GM18867 (cell line): ENCODE measurements around the gene RCOR1.

Experiments used
- ATAC-seq: cut with Tn5 transposase; IDR thresholded peaks from one replicate; pipeline ENCODE4 v1.9.1; 2021; ENCODE audit warnings: mild to moderate bottlenecking, moderate library complexity; ENCODE audit not compliant: unreplicated experiment

The RCOR1 gene

DNA sequence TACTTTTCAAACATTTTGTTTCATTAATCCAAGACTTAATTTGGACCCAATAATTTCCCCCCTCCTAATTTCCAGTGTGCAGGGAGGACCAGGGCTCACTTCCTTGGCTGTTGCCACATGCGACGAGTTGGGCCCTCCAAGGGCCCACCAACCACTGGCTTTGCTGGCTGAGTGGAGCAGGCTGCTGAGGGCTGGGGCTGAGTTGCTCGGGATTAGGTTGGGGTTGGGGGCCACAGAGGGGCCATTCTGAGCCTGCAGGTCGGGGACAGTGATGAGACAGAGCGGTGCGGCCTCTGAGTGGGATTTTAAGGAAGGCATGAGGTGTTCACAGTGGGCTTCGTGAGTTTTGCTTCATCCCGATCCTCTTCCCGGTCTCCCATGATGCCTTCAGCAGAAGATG, 178.7 kb downstream of the RCOR1 start:
- no peak for ATAC-seq

DNA sequence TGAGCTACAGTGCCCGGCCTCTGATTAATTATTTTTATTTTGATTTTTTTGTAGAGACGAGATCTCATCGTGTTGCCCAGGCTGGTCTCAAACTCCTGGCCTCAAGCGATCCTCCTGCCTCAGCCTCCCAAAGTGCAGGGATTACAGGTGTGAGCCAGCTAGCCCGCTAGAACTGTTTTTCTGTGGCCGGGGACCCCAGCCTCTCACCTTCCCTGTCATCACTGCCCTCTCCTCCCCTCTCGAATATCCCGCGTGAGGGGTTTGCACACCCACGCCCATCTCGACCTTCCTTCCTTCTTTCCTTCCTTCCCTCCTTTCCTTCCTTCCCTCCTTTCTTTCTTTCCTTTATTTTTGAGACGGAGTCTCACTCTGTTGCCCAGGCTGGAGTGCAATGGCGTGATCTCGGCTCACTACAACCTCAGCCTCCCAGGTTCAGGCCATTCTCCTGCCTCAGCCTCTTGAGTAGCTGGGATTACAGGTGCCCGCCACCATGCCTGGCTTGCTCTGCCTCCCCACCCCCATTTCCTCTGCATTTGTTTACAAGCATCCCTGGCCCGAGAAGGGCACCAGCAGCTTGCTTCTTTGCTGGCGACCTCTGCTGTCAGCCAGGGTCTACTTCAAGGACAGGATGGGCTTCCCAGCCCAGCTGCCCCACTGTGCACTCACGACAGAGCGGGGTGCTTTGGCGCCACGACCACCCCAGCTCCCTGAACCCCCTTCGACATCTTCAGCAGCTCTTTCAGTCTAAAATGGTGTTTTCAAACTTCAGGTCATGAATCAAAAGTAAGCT, 180.5 kb downstream of the RCOR1 start:
- ATAC-seq, result no peak

DNA sequence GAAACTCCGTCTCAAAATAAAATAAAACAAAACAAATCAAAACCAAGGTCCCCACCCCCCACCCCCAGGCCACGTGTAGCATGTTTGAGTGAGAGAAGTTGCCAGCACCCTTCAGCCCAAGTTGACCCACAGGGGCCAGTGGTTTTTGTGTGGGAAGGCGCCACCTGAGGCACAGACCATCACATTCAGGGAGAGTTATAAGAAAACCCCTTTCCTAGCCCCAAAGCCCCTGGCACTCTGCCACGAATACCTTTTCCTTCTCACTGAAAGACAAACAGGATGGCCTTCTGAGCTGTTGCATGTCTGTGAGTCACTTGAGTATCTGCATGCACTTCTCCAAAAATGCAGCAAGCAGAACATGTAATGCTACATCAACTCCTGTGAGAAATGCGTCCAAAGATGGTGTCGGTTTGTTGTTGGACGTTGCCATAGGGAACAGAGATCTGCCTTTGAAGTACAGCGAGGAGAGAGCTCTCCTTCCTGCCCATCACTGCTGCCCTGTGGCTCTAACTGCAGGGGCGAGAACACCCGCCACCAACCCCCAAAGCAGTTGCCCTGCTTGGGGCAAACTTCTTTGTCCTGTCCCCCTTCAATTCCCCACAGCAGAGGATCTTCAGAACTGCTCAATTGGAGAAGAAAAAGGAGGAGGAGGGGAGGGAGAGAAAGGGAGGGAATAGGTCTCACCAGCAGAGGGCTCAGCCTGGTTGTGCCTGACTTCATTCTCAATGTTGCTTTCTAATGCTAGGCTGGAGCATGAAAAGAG, 182.1 kb downstream of the RCOR1 start:
- ATAC-seq, result peak; percentile 26

DNA sequence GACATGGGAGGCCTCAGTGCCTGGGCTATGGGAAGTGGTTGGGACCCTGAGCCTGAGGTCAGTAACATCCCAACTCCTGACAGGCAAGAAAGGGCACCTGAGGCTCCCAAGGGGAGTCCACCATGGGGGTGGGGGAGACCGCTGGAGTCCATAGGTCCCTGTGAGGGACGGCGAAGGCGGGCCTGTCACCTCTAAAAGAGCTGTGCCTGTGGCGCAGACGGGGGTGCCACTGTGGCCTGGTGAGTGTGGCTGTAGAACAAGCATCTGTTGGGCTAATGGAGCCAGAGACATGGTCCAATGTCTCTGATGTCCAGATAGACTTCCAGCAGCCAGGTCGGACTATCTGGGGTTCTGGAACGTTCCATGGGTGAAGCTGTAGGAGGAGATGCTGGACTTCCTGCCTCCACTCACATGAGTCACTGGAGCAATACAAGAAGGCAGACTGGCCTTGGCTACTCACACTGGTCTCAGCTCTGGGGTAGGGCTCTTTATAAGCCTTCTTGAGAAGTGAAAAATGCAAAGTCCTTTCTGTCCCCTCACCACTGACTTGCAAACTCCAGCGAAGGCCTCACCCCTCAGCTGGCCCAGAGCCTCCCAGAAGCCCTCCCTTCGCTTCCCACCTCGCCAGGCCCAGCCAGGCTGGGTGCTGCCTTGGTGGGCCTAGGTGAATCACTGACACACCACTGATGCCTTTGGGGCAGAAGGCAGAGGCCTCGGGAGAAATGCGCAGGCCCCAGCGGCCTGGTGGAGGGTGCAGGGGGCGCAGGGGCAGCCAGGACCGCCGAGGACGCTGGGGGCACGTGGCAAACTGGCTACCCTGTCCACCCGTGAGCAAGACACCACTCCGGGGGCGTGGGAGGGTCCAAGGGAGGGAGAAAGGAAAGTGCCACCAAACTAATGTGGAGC, 183.7 kb downstream of the RCOR1 start:
- ATAC-seq, result no peak

- peak; percentile 63 for ATAC-seq
Measured at GRCh38 chr14:102776761-102777710, 184.6 kb downstream of the RCOR1 start, which contains the start of gene TRAF3. TRAF3 (plus strand) TSS chr14:102777449; CDS start chr14:102870202, 92,753 bp downstream.

- peak; percentile 1 for ATAC-seq
Measured at GRCh38 chr14:102777711-102778337, 185.4 kb downstream of the RCOR1 start.

- no peak for ATAC-seq
Measured at GRCh38 chr14:102778338-102779083, 186.1 kb downstream of the RCOR1 start.

GRCh38 chr14:102779084-102779462, 186.6 kb downstream of the RCOR1 start:
- no peak for ATAC-seq

DNA sequence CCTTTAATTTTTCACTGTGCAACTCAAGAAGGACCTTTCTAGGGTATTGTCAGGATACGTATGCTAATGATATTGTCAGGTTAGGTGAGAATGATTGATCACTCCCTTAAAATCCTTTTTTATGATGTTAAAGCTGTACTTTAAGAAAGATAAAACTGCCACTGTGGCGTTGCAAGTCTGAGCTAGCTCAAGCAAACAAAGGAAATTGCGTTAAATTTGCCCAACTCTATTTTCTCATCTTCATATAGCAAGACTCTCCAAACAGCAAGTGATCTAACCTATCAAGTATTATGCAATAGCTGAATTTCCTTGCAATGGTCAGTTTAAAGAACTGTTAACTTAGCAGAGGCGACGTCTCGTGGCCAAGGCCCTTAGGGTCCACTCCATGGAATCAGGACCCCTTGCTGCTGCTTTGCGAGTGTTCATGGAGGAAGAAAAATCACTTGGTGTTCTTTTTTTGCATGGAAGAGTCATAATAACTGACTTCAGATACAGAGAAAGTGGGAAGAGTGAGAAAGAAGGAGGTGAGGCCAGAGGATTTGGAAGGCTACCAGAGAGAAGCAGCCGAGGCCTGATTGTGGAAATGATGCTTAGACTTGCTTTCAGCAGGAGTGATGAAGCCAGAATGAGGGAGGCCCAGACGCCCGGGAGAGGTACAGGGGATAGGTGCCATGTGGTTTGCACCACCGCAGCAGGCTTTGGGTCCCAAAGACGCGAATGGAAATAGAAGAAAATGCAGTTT, 187.3 kb downstream of the RCOR1 start:
- ATAC-seq, result no peak
